WTC11 (cell line): Measurements from ENCODE around the gene CNTN5. TPM values are rescaled to one million over a fixed set of nuclear protein-coding genes. Genes with fewer than 3 reads are reported as not detected.

ENCODE experiments used
- ATAC-seq: fragments of 200-7000 bp; cut with Tn5 transposase; 2 replicates; pipeline ENCODE4 v1.10.0; 2021; ENCODE audit warnings: mild to moderate bottlenecking, moderate library complexity
- CTCF ChIA-PET: fragments of 300-600 bp; sonication (Branson Sonifier 250); formaldehyde crosslinking; loops from one replicate; lab custom pipeline; 2021; ENCODE audit warnings: antibody characterized with exemption; lab: Charles Lee
- POLR2A ChIA-PET: fragments of 350-600 bp; sonication (Branson Sonifier 250); formaldehyde crosslinking; loops from one replicate; lab custom pipeline; 2021; ENCODE audit warnings: antibody characterized with exemption; lab: Charles Lee
- DNase-seq: peaks from one replicate; pipeline ENCODE4 v3.0.0; 2021; ENCODE audit warnings: low spot score
- H3K27ac Mint-ChIP-seq: 2 replicates; pipeline ENCODE4 v1.8.0; 2021; ENCODE audit warnings: mixed read lengths
- H3K27me3 Mint-ChIP-seq: 2 replicates; pipeline ENCODE4 v1.8.0; 2021; ENCODE audit warnings: low read depth, mild to moderate bottlenecking, moderate library complexity, mixed read lengths
- H3K36me3 Mint-ChIP-seq: 2 replicates; pipeline ENCODE4 v1.8.0; 2021; ENCODE audit warnings: mixed read lengths
- H3K4me1 Mint-ChIP-seq: 2 replicates; pipeline ENCODE4 v1.8.0; 2022; ENCODE audit warnings: mixed read lengths
- H3K4me3 Mint-ChIP-seq: 2 replicates; pipeline ENCODE4 v1.8.0; 2021; ENCODE audit warnings: mild to moderate bottlenecking, moderate library complexity, mixed read lengths
- H3K9me3 Mint-ChIP-seq: 2 replicates; pipeline ENCODE4 v1.8.0; 2021; ENCODE audit warnings: mixed read lengths
- AFF4 ChIP-seq: sonication (generic); formaldehyde crosslinking; IDR thresholded peaks from 2 replicates; pipeline ENCODE4 v1.8.1; 2023; ENCODE audit warnings: mild to moderate bottlenecking, missing genetic modification reagents, borderline replicate concordance
- ETV6 ChIP-seq: sonication (generic); formaldehyde crosslinking; IDR thresholded peaks from 2 replicates; pipeline ENCODE4 v1.8.1; 2022; ENCODE audit warnings: mild to moderate bottlenecking, missing genetic modification reagents
- GABPB1 ChIP-seq: sonication (generic); formaldehyde crosslinking; IDR thresholded peaks from 2 replicates; pipeline ENCODE4 v1.8.1; 2023; ENCODE audit warnings: mild to moderate bottlenecking, missing genetic modification reagents
- JAZF1 ChIP-seq: fragments of 250-450 bp; sonication (Bioruptor Pico); IDR thresholded peaks from 2 replicates; pipeline ENCODE4 v1.9.0; 2021; ENCODE audit warnings: moderate library complexity, mild to moderate bottlenecking, inconsistent platforms
- KAT7 ChIP-seq: sonication (generic); formaldehyde crosslinking; IDR thresholded peaks from 2 replicates; pipeline ENCODE4 v1.8.1; 2023; ENCODE audit warnings: missing genetic modification reagents, mild to moderate bottlenecking, borderline replicate concordance
- MXD4 ChIP-seq: fragments of 250-450 bp; sonication (Bioruptor Pico); IDR thresholded peaks from 2 replicates; pipeline ENCODE4 v1.8.0; 2021; ENCODE audit warnings: mild to moderate bottlenecking, moderate library complexity, borderline replicate concordance
- NFE2L1 ChIP-seq: sonication (generic); formaldehyde crosslinking; IDR thresholded peaks from 2 replicates; pipeline ENCODE4 v1.8.1; 2023; ENCODE audit warnings: missing genetic modification reagents
- NR3C1 ChIP-seq: sonication (generic); formaldehyde crosslinking; conservative IDR thresholded peaks from 2 replicates; pipeline ENCODE4 v1.8.1; 2023; ENCODE audit warnings: low read depth, mild to moderate bottlenecking, missing genetic modification reagents
- PRRX2 ChIP-seq: fragments of 250-450 bp; sonication (Bioruptor Pico); IDR thresholded peaks from 2 replicates; pipeline ENCODE4 v1.8.0; 2021; ENCODE audit warnings: mild to moderate bottlenecking
- SMAD3 ChIP-seq: sonication (generic); formaldehyde crosslinking; IDR thresholded peaks from 2 replicates; pipeline ENCODE4 v1.8.0; 2022; ENCODE audit warnings: missing genetic modification reagents, mild to moderate bottlenecking, borderline replicate concordance
- TEAD4 ChIP-seq: sonication (generic); formaldehyde crosslinking; IDR thresholded peaks from 2 replicates; pipeline ENCODE4 v1.8.0; 2022; ENCODE audit warnings: mild to moderate bottlenecking, missing genetic modification reagents
- TP53 ChIP-seq: sonication (generic); formaldehyde crosslinking; IDR thresholded peaks from 2 replicates; pipeline ENCODE4 v1.8.1; 2023; ENCODE audit warnings: mild to moderate bottlenecking, missing genetic modification reagents
- USF1 ChIP-seq: sonication (generic); formaldehyde crosslinking; IDR thresholded peaks from 2 replicates; pipeline ENCODE4 v1.8.0; 2022; ENCODE audit warnings: mild to moderate bottlenecking, missing genetic modification reagents
- ZMAT4 ChIP-seq: fragments of 250-450 bp; sonication (Bioruptor Pico); IDR thresholded peaks from 2 replicates; pipeline ENCODE4 v1.9.0; 2021; ENCODE audit warnings: mild to moderate bottlenecking
- ZNF121 ChIP-seq: sonication (generic); formaldehyde crosslinking; IDR thresholded peaks from 2 replicates; pipeline ENCODE4 v1.8.0; 2023; ENCODE audit warnings: missing genetic modification reagents
- ZNF138 ChIP-seq: sonication (generic); formaldehyde crosslinking; conservative IDR thresholded peaks from 2 replicates; pipeline ENCODE4 v1.8.1; 2022; ENCODE audit warnings: mild to moderate bottlenecking, moderate library complexity, missing genetic modification reagents
- ZNF232 ChIP-seq: sonication (generic); formaldehyde crosslinking; IDR thresholded peaks from 2 replicates; pipeline ENCODE4 v1.8.0; 2022; ENCODE audit warnings: mild to moderate bottlenecking, missing genetic modification reagents
- ZNF317 ChIP-seq: sonication (generic); formaldehyde crosslinking; IDR thresholded peaks from 2 replicates; pipeline ENCODE4 v1.8.1; 2023; ENCODE audit warnings: low read depth, mild to moderate bottlenecking, moderate library complexity, missing genetic modification reagents, borderline replicate concordance
- ZNF416 ChIP-seq: fragments of 250-450 bp; sonication (Bioruptor Pico); IDR thresholded peaks from 2 replicates; pipeline ENCODE4 v1.9.0; 2021; ENCODE audit warnings: mild to moderate bottlenecking, inconsistent platforms
- ZNF532 ChIP-seq: fragments of 250-450 bp; sonication (Bioruptor Pico); IDR thresholded peaks from 2 replicates; pipeline ENCODE4 v1.9.0; 2021; ENCODE audit warnings: mild to moderate bottlenecking, borderline replicate concordance
- total RNA-seq: library from RNA; stranded (reverse); gene quantifications from 3 replicates; pipeline ENCODE4 v1.2.3, GENCODE V29; 2021
- TF ChIP-seq, protein P1 (sequence below): sonication (generic); formaldehyde crosslinking; conservative IDR thresholded peaks from 2 replicates; pipeline ENCODE4 v1.8.1; 2022; ENCODE audit warnings: mild to moderate bottlenecking, missing genetic modification reagents
- TF ChIP-seq, protein P2 (sequence below): sonication (generic); formaldehyde crosslinking; IDR thresholded peaks from 2 replicates; pipeline ENCODE4 v1.8.1; 2023; ENCODE audit warnings: mild to moderate bottlenecking, missing genetic modification reagents, moderate library complexity
- TF ChIP-seq, protein P3 (sequence below): sonication (generic); formaldehyde crosslinking; IDR thresholded peaks from 2 replicates; pipeline ENCODE4 v1.8.1; 2022; ENCODE audit warnings: low read depth, missing genetic modification reagents, borderline replicate concordance

Gene CNTN5
- total RNA-seq, 1 experiment from 2014 or later: 0.07 TPM

- DNase-seq: no peak
- H3K9me3 Mint-ChIP-seq: no peaks in the 10 kb centered on the region
These were observed 746.1 kb downstream of the CNTN5 start for GRCh38 chr11:99766811-99767210.

GRCh38 chr11:99773646-99774045, 752.9 kb downstream of the CNTN5 start:
- CTCF ChIA-PET: no interaction called here
- TF ChIP-seq, protein P1, sequence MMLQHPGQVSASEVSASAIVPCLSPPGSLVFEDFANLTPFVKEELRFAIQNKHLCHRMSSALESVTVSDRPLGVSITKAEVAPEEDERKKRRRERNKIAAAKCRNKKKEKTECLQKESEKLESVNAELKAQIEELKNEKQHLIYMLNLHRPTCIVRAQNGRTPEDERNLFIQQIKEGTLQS (CRISPR knock-in tag): no peak
- TF ChIP-seq ZNF232: no peak
- no peak for TF ChIP-seq SMAD3 (CRISPR knock-in tag)
- no peak for TF ChIP-seq ZNF532
- TF ChIP-seq ZMAT4: no peak
- TF ChIP-seq GABPB1 (CRISPR knock-in tag): no peak
- no peak for TF ChIP-seq USF1 (CRISPR knock-in tag)
- TF ChIP-seq JAZF1 (CRISPR knock-in tag): no peak
- TF ChIP-seq, protein P2, sequence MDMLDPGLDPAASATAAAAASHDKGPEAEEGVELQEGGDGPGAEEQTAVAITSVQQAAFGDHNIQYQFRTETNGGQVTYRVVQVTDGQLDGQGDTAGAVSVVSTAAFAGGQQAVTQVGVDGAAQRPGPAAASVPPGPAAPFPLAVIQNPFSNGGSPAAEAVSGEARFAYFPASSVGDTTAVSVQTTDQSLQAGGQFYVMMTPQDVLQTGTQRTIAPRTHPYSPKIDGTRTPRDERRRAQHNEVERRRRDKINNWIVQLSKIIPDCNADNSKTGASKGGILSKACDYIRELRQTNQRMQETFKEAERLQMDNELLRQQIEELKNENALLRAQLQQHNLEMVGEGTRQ (CRISPR knock-in tag): no peak
- DNase-seq (no peak), ATAC-seq (no peak)
- H3K4me3 Mint-ChIP-seq: no peak overlapping the region
- no peaks in the 10 kb centered on the region for H3K9me3 Mint-ChIP-seq
- POLR2A ChIA-PET: no interaction called here
- no peak overlapping the region for H3K27ac Mint-ChIP-seq
- H3K27me3 Mint-ChIP-seq: no peaks in the 10 kb centered on the region
- H3K4me1 Mint-ChIP-seq: no peaks in the 10 kb centered on the region
- H3K36me3 Mint-ChIP-seq: no peaks in the 10 kb centered on the region

More at GRCh38 chr11:99766811-99767210, 746.1 kb downstream of the CNTN5 start:
- CTCF ChIA-PET: no interaction called here
- no peaks in the 10 kb centered on the region for H3K36me3 Mint-ChIP-seq
- no peak overlapping the region for H3K4me3 Mint-ChIP-seq
- POLR2A ChIA-PET: no interaction called here
- no peaks in the 10 kb centered on the region for H3K27me3 Mint-ChIP-seq
- no peak for ATAC-seq
- H3K27ac Mint-ChIP-seq: no peak overlapping the region
- H3K4me1 Mint-ChIP-seq: no peaks in the 10 kb centered on the region
- no peak for TF ChIP-seq ETV6 (CRISPR knock-in tag)
- no peak for TF ChIP-seq PRRX2
- no peak for TF ChIP-seq KAT7
- TF ChIP-seq TP53 (CRISPR knock-in tag): no peak
- TF ChIP-seq, protein P3, sequence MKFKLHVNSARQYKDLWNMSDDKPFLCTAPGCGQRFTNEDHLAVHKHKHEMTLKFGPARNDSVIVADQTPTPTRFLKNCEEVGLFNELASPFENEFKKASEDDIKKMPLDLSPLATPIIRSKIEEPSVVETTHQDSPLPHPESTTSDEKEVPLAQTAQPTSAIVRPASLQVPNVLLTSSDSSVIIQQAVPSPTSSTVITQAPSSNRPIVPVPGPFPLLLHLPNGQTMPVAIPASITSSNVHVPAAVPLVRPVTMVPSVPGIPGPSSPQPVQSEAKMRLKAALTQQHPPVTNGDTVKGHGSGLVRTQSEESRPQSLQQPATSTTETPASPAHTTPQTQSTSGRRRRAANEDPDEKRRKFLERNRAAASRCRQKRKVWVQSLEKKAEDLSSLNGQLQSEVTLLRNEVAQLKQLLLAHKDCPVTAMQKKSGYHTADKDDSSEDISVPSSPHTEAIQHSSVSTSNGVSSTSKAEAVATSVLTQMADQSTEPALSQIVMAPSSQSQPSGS (CRISPR knock-in tag): no peak
- TF ChIP-seq ZNF121: no peak
- no peak for TF ChIP-seq ZNF232
- TF ChIP-seq ZNF317 (CRISPR knock-in tag): no peak
- TF ChIP-seq MXD4: no peak
- no peak for TF ChIP-seq ZNF416 (CRISPR knock-in tag)
- TF ChIP-seq, protein P2 (CRISPR knock-in tag): no peak
- TF ChIP-seq NFE2L1 (CRISPR knock-in tag): no peak
- TF ChIP-seq AFF4: no peak
- TF ChIP-seq ZNF138 (CRISPR knock-in tag): no peak
- no peak for TF ChIP-seq TEAD4
- no peak for TF ChIP-seq NR3C1 (CRISPR knock-in tag)
